ENCODE results near the gene RHEB. TPM values are rescaled to one million over a fixed set of nuclear protein-coding genes. Genes with fewer than 3 reads are reported as not detected.
A peak's percentile ranks its signal among the peaks of the same experiment; 100 is the strongest.

Gene RHEB
- total RNA-seq, 1 experiment from 2014 or later, result 114 TPM

DNA sequence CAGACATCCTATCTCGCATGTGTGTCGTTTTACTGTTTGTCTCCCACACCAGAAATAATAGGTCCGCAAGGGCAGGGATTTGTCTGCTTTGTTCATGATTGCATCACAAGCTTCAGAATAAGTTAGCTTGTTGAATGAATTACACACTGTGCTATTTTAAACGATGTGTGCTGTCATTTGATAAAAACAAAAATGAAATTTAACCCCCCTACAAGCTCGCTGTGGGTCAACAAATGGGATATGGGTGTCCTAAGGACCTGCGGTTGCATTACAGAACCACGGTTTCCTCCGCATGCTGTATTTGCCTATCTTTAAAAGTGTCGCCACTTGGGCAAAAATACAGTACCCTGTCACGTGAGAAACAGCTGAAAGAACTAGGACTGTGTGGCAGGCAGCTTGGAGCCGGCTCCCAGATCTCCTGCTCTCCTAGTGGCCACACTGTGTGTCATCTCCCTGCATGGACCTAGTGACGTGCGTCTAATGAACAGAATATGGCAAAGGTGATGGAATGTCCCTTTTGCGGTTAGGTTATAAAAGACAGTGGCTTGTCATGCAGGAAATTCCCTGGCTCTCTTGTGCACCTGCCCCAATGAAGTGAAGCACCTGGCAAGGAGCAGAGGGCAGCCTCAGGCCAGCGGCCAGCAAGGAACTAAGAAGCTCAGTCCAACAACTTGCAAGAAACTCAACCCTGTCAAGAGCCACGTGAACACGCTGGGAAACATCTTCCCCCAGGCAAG is 46.9 kb downstream of the RHEB start:
- Histone ChIP-seq H4K20me1 (ENCODE audit: control insufficient read depth, insufficient read depth, insufficient read length) (no peaks in the 10 kb centered on the region), H2BK12ac (ENCODE audit: insufficient read length, low read depth, low read length) (no peak overlapping the region), H2AK5ac (ENCODE audit: insufficient read length, low read length) (no peak overlapping the region), H4K8ac (replicated peaks; ENCODE audit: insufficient read length, low read depth, low read length) (no peak overlapping the region), H3K56ac (ENCODE audit: insufficient read length, low read depth, low read length) (no peak overlapping the region), H3K4me1 (ENCODE audit: insufficient read depth, low read length) (peaks cover 17% of the 10 kb centered on the region), H3K23ac (ENCODE audit: insufficient read length, low read depth, low read length) (no peak overlapping the region), H2BK20ac (ENCODE audit: low read depth, low read length, poor library complexity, severe bottlenecking) (no peak overlapping the region), H3K9me3 (ENCODE audit: control insufficient read depth, low read depth, low read length) (no peaks in the 10 kb centered on the region), H3K79me2 (ENCODE audit: insufficient read depth, low read length) (no peaks in the 10 kb centered on the region; the same call in 1 of the 2 replicates), H2BK5ac (ENCODE audit: insufficient read length, low read length) (no peak overlapping the region), H3K4ac (ENCODE audit: low read depth, low read length) (no peak overlapping the region), H3T11ph (ENCODE audit: low read length) (no peak overlapping the region), H4K91ac (ENCODE audit: insufficient read length, low read depth, low read length) (no peak overlapping the region), H3K14ac (ENCODE audit: insufficient read depth, low read length) (no peak overlapping the region; the same call in 1 of the 2 replicates), H3K18ac (ENCODE audit: insufficient read length, low read depth, low read length) (no peak overlapping the region), H2AFZ (ENCODE audit: low read length) (no peak overlapping the region), H3K27ac (ENCODE audit: insufficient read length, low read depth, low read length) (peak overlapping the region; percentile 22), H3K23me2 (ENCODE audit: insufficient read length, low read depth, low read length, poor library complexity, severe bottlenecking) (no peaks in the 10 kb centered on the region), H4K5ac (ENCODE audit: insufficient read length, low read depth, low read length) (no peak overlapping the region), H2BK120ac (ENCODE audit: low read depth, low read length, poor library complexity, severe bottlenecking) (no peak overlapping the region), H3K9ac (ENCODE audit: extremely low read depth, insufficient read length, low read length) (no peak overlapping the region), H3K27me3 (ENCODE audit: insufficient read depth, low read length) (no peaks in the 10 kb centered on the region), H2BK15ac (ENCODE audit: low read depth, low read length) (no peak overlapping the region), H3K79me1 (ENCODE audit: insufficient read depth, low read depth, low read length, poor library complexity, severe bottlenecking) (peaks cover 9% of the 10 kb centered on the region), H3K4me2 (ENCODE audit: insufficient read depth, insufficient read length, low read length) (peak overlapping the region; percentile 18)
- Mint-ChIP-seq H3K4me1 (peaks cover 73 to 81% of the 10 kb centered on the region in 2 experiments), H3K4me3 (no peak overlapping the region; a peak in 2 of 5 replicates), H3K36me3 (ENCODE audit: insufficient read depth in 1 of 3, low read depth in 3 of 3) (peaks cover 28 to 66% (median 60%) of the 10 kb centered on the region in 3 experiments), H3K27ac (peak overlapping the region; percentile 80 to 99 (median 83)), H3K9me3 (no peaks in the 10 kb centered on the region), H3K27me3 (ENCODE audit: low read depth) (peaks cover 3% of the 10 kb centered on the region; the same call in 1 of the 2 replicates)
- TF ChIP-seq, protein P1, sequence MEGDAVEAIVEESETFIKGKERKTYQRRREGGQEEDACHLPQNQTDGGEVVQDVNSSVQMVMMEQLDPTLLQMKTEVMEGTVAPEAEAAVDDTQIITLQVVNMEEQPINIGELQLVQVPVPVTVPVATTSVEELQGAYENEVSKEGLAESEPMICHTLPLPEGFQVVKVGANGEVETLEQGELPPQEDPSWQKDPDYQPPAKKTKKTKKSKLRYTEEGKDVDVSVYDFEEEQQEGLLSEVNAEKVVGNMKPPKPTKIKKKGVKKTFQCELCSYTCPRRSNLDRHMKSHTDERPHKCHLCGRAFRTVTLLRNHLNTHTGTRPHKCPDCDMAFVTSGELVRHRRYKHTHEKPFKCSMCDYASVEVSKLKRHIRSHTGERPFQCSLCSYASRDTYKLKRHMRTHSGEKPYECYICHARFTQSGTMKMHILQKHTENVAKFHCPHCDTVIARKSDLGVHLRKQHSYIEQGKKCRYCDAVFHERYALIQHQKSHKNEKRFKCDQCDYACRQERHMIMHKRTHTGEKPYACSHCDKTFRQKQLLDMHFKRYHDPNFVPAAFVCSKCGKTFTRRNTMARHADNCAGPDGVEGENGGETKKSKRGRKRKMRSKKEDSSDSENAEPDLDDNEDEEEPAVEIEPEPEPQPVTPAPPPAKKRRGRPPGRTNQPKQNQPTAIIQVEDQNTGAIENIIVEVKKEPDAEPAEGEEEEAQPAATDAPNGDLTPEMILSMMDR (conservative IDR thresholded peaks at IDR 0.05), result peak; percentile 24; the same call in 1 of the 3 replicates
- no peak for DNase-seq
- WGBS (ENCODE audit: extremely low coverage, insufficient read length, low lambda C conversion rate), result no CpG with 5 or more reads among the region's 17 CpGs

Measured in H9 (cell line).